GM23248 (cell line): Measurements from ENCODE around the gene IFT122. TPM values are rescaled to one million over a fixed set of nuclear protein-coding genes. Genes with fewer than 3 reads are reported as not detected.

Experiments used
- DNase-seq: peaks from one replicate; pipeline ENCODE4 v3.0.0-alpha.2; 2015
- H2AFZ ChIP-seq: fragments of 200-600 bp; sonication (generic); 2 replicates; pipeline ENCODE4 v1.6.1; 2016; ENCODE audit warnings: antibody characterized with exemption
- H3F3A ChIP-seq: fragments of 200-600 bp; sonication (generic); 2 replicates; pipeline ENCODE4 v1.6.1; 2016; ENCODE audit warnings: mild to moderate bottlenecking, antibody characterized with exemption, mixed run types; ENCODE audit not compliant: insufficient read depth
- H3K27ac ChIP-seq: fragments of 200-600 bp; sonication (generic); 2 replicates; pipeline ENCODE4 v1.5.1; 2016; ENCODE audit warnings: mild to moderate bottlenecking
- H3K27me3 ChIP-seq: fragments of 200-600 bp; sonication (generic); replicated peaks from 2 replicates; pipeline ENCODE4 v1.6.1; 2016; ENCODE audit warnings: mild to moderate bottlenecking; ENCODE audit not compliant: insufficient read depth
- H3K36me3 ChIP-seq: fragments of 200-600 bp; sonication (generic); 2 replicates; pipeline ENCODE4 v1.6.1; 2016; ENCODE audit warnings: low read depth, mild to moderate bottlenecking
- H3K4me1 ChIP-seq: fragments of 200-600 bp; sonication (generic); 2 replicates; pipeline ENCODE4 v1.6.1; 2016; ENCODE audit warnings: mild to moderate bottlenecking; ENCODE audit not compliant: insufficient read depth
- H3K4me2 ChIP-seq: fragments of 200-600 bp; sonication (generic); one replicate; pipeline ENCODE4 v1.6.1; 2016; ENCODE audit warnings: mild to moderate bottlenecking; ENCODE audit not compliant: unreplicated experiment
- H3K4me3 ChIP-seq: fragments of 200-600 bp; sonication (generic); 2 replicates; pipeline ENCODE4 v1.5.1; 2016; ENCODE audit warnings: mild to moderate bottlenecking
- H3K79me2 ChIP-seq: fragments of 200-600 bp; sonication (generic); 2 replicates; pipeline ENCODE4 v1.6.1; 2016; ENCODE audit warnings: mild to moderate bottlenecking; ENCODE audit not compliant: insufficient read depth
- H3K9ac ChIP-seq: fragments of 200-600 bp; sonication (generic); 2 replicates; pipeline ENCODE4 v1.6.1; 2016; ENCODE audit warnings: mild to moderate bottlenecking
- H3K9me2 ChIP-seq: fragments of 200-600 bp; sonication (generic); 2 replicates; pipeline ENCODE4 v1.6.1; 2016; ENCODE audit warnings: mixed run types, mild to moderate bottlenecking, moderate library complexity; ENCODE audit not compliant: insufficient read depth
- H3K9me3 ChIP-seq: fragments of 200-600 bp; sonication (generic); one replicate; pipeline ENCODE4 v1.6.1; 2017; ENCODE audit warnings: low read depth
- H4K20me1 ChIP-seq: fragments of 200-600 bp; sonication (generic); 2 replicates; pipeline ENCODE4 v1.6.0; 2016; ENCODE audit not compliant: insufficient read depth
- EZH2 ChIP-seq: fragments of 200-600 bp; sonication (generic); IDR thresholded peaks from 2 replicates; pipeline ENCODE4 v1.6.1; 2018; ENCODE audit warnings: antibody characterized with exemption, mild to moderate bottlenecking; ENCODE audit not compliant: insufficient read depth, poor library complexity, severe bottlenecking
- EZH2phosphoT487 ChIP-seq: fragments of 200-600 bp; sonication (generic); IDR thresholded peaks from 2 replicates; pipeline ENCODE4 v1.6.1; 2018; ENCODE audit warnings: antibody characterized with exemption, moderate library complexity, mild to moderate bottlenecking, low read depth; ENCODE audit not compliant: insufficient read depth
- WGBS, 2 experiments: methylation state at CpG; one replicate each; pipeline ENCODE4 v1.1.6; 2015 to 2017; ENCODE audit warnings: low lambda C conversion rate in 2 of 2, low coverage in 1 of 2; ENCODE audit errors: missing lambda C conversion rate in 2 of 2; 5-methylcytosine and 5-hydroxymethylcytosine counted together
- in situ Hi-C: fragments of 300-500 bp; cut with MboI; formaldehyde crosslinking; loops from 2 replicates; pipeline ENCODE4 v1.15.0; 2020
- polyA plus RNA-seq: library from polyadenylated mRNA; unstranded; fragments of >200 nt; fragmentation: Nextera tagmentation; extraction: Ambion mirVana; gene quantifications from 2 replicates; pipeline ENCODE4 v1.2.1, GENCODE V29; 2016
- total RNA-seq: library from RNA; depleted of rRNA; stranded (reverse); fragments of >200 nt; shearing (Covaris generic); gene quantifications from 2 replicates; pipeline ENCODE4 v1.2.3, GENCODE V29; 2014

IFT122 gene
- total and polyA plus RNA-seq, 2 experiments from 2014 or later, result 16.1 to 16.3 TPM

GRCh38 chr3:129435367-129435766, 4.7 kb upstream of the IFT122 start:
- Histone ChIP-seq H3K9me2 (no peaks in the 10 kb centered on the region), H3K4me2 (peak overlapping the region; percentile 44), H3K27me3 (no peaks in the 10 kb centered on the region), H3K9me3 (no peaks in the 10 kb centered on the region), H3K79me2 (peaks cover 57% of the 10 kb centered on the region), H3F3A (peaks cover 18% of the 10 kb centered on the region), H3K4me1 (peaks cover 40% of the 10 kb centered on the region), H4K20me1 (no peaks in the 10 kb centered on the region), H3K9ac (peak overlapping the region; percentile 24; the same call in 1 of the 2 replicates), H2AFZ (no peak overlapping the region), H3K36me3 (peaks cover 46% of the 10 kb centered on the region), H3K4me3 (no peak overlapping the region), H3K27ac (no peak overlapping the region)
- in situ Hi-C loops, result no loop called here
- TF ChIP-seq EZH2 (no peak), EZH2phosphoT487 (no peak)
- no peak for DNase-seq
- WGBS, 2 experiments, result 94 to 97% methylated on average over 1 of the region's 1 CpG

GRCh38 chr3:129439226-129439816, 703 bp upstream of the IFT122 start:
- Histone ChIP-seq H3K36me3 (peaks cover 16% of the 10 kb centered on the region), H2AFZ (peak overlapping the region; percentile 94), H4K20me1 (no peaks in the 10 kb centered on the region), H3K79me2 (peaks cover 85% of the 10 kb centered on the region), H3K4me1 (peaks cover 74% of the 10 kb centered on the region), H3K4me3 (peak overlapping the region; percentile 100), H3K9ac (peak overlapping the region; percentile 96), H3K27me3 (no peaks in the 10 kb centered on the region), H3K9me2 (no peaks in the 10 kb centered on the region), H3F3A (peaks cover 24% of the 10 kb centered on the region), H3K9me3 (no peaks in the 10 kb centered on the region), H3K27ac (peak overlapping the region; percentile 98), H3K4me2 (peak overlapping the region; percentile 83)
- TF ChIP-seq EZH2phosphoT487 (no peak), EZH2 (no peak)
- 2% methylated on average over 14 to 15 of the region's 17 CpGs for WGBS, 2 experiments
- peak; percentile 64 for DNase-seq
- in situ Hi-C loops, result no loop called here

- Histone ChIP-seq H4K20me1 (no peaks in the 10 kb centered on the region), H3K4me3 (peak overlapping the region; percentile 100), H3K36me3 (peaks cover 15% of the 10 kb centered on the region), H2AFZ (peak overlapping the region; percentile 77), H3K9me2 (no peaks in the 10 kb centered on the region), H3K9ac (peak overlapping the region; percentile 96), H3K4me1 (peaks cover 64% of the 10 kb centered on the region), H3K4me2 (peak overlapping the region; percentile 99), H3F3A (peaks cover 24% of the 10 kb centered on the region), H3K27ac (peak overlapping the region; percentile 98), H3K9me3 (no peaks in the 10 kb centered on the region), H3K27me3 (no peaks in the 10 kb centered on the region), H3K79me2 (peaks cover 85% of the 10 kb centered on the region)
- no peak for TF ChIP-seq EZH2phosphoT487
- TF ChIP-seq EZH2, result no peak
- peak; percentile 89 for DNase-seq
- in situ Hi-C loops, result no loop called here
- WGBS, 2 experiments, result 4 to 5% methylated on average over 9 of the region's 9 CpGs
Observed at GRCh38 chr3:129440618-129441190, 680 bp downstream of the IFT122 start.

- no peaks in the 10 kb centered on the region for H4K20me1 ChIP-seq
- in situ Hi-C loops, result no loop called here
Observed at GRCh38 chr3:129441215-129441614, 1.2 kb downstream of the IFT122 start.

More at GRCh38 chr3:129441215-129441614, 1.2 kb downstream of the IFT122 start:
- Histone ChIP-seq H3K27me3 (no peaks in the 10 kb centered on the region), H3K9ac (peak overlapping the region; percentile 96), H3K9me3 (no peaks in the 10 kb centered on the region), H3K4me1 (peaks cover 59% of the 10 kb centered on the region), H3K36me3 (peaks cover 15% of the 10 kb centered on the region), H3F3A (peaks cover 24% of the 10 kb centered on the region), H3K4me2 (peak overlapping the region; percentile 99), H3K9me2 (no peaks in the 10 kb centered on the region), H3K79me2 (peaks cover 82% of the 10 kb centered on the region), H3K27ac (peak overlapping the region; percentile 98), H2AFZ (peak overlapping the region; percentile 77), H3K4me3 (peak overlapping the region; percentile 100)
- peak; percentile 52 for DNase-seq
- WGBS, 2 experiments, result 18 to 20% methylated on average over 9 of the region's 9 CpGs
- TF ChIP-seq EZH2phosphoT487 (no peak), EZH2 (no peak)
